Psoas muscle (tissue), 8 donors: ENCODE data around the gene AWAT2. TPM values are rescaled to one million over a fixed set of nuclear protein-coding genes. Genes with fewer than 3 reads are reported as not detected.

Experiments used
- ATAC-seq, 4 donors: fragments of 200-7000 bp; cut with Tn5 transposase; one replicate each; pipeline ENCODE4 v1.9.1; 2020; ENCODE audit warnings: moderate library complexity in 3 of 4, mild to moderate bottlenecking in 2 of 4
- DNase-seq, 2 donors: peaks; one replicate each; pipeline ENCODE4 v3.0.0-alpha.2; 2020
- H3K27ac ChIP-seq: fragments of 200-600 bp; one replicate; pipeline ENCODE4 v1.8.0; 2022
- H3K27me3 ChIP-seq, 3 donors: fragments of 200-600 bp in 1 of 3; one replicate each; pipeline versions ENCODE4 v1.6.1 to v1.8.0; 2013 to 2022; ENCODE audit warnings: low read length in 2 of 3, mild to moderate bottlenecking in 2 of 3, moderate library complexity in 1 of 3; ENCODE audit not compliant: insufficient read depth in 3 of 3
- H3K36me3 ChIP-seq, 2 donors: fragments of 200-600 bp in 1 of 2; one replicate each; pipeline versions ENCODE4 v1.6.1 to v1.8.0; 2013 to 2022; ENCODE audit warnings: low read depth in 1 of 2, mild to moderate bottlenecking in 1 of 2, moderate library complexity in 1 of 2; ENCODE audit not compliant: insufficient read depth in 1 of 2
- H3K4me1 ChIP-seq: fragments of 200-600 bp; one replicate; pipeline ENCODE4 v1.8.0; 2022
- H3K4me3 ChIP-seq: fragments of 200-600 bp; one replicate; pipeline ENCODE4 v1.8.0; 2022; ENCODE audit warnings: mild to moderate bottlenecking
- H3K9me3 ChIP-seq: fragments of 200-600 bp; one replicate; pipeline ENCODE4 v1.8.0; 2022
- CTCF ChIP-seq: fragments of 200-600 bp; IDR thresholded peaks from one replicate; pipeline ENCODE4 v1.8.0; 2022; ENCODE audit warnings: antibody characterized with exemption
- WGBS, 3 donors: extraction: QIAGEN DNeasy Blood & Tissue Kit; methylation state at CpG; one replicate each; pipeline versions ENCODE4 v1.1.6 to v1.1.7; 2013; 5-methylcytosine and 5-hydroxymethylcytosine counted together
- intact Hi-C, 2 donors: fragments of 100-400 bp; cut with DNase I; formaldehyde crosslinking; loops; one replicate each; pipeline versions ENCODE4 v1.11.0 to v1.14.2; 2022
- polyA plus RNA-seq, 3 donors: library from polyadenylated mRNA; stranded (reverse); fragments of 200-250 nt; gene quantifications; one replicate each; pipeline ENCODE4 v1.2.3, GENCODE V29; 2013
- total RNA-seq, 4 donors: library from RNA; stranded (reverse); fragmentation: NEBNext Ultra II Directional in 2 of 4; extraction: Animal tissue kit (Norgen Biotek cat#: 25700) in 2 of 4; gene quantifications; one replicate each; pipeline versions ENCODE4 v1.2.1 to v1.2.4, GENCODE V29; 2021 to 2023
- donor health status: healthy with polysubstance abuse.
- donor health status: DM: no; HTN: no; CAD: no; lungs with moderate emphysema.
- donor health status: Bipolar disorder and iron deficiency.
- donor health status: healthy.
- donor health status: DM: yes; HTN: yes; CAD: no.
- donor health status: DM: no; HTN: no; CAD: no.
- donor health status: DM: no; HTN: no; CAD: no.
- donor health status: DM: yes; HTN: yes; CAD: no.

AWAT2 gene
- total and polyA plus RNA-seq, 7 donors = not detected

- Histone ChIP-seq H3K36me3 (no peaks in the 10 kb centered on the region), H3K27ac (no peak overlapping the region), H3K9me3 (no peaks in the 10 kb centered on the region), H3K4me1 (peaks cover 5% of the 10 kb centered on the region), H3K4me3 (no peak overlapping the region), H3K27me3 (peaks cover 0 to 10% (median 0%) of the 10 kb centered on the region in 3 donors)
- ATAC-seq = no peak
- DNase-seq = no peak
- no peak for TF ChIP-seq CTCF
- intact Hi-C loops = no loop called here
Observed at GRCh38 chrX:70088751-70089150, 39.0 kb upstream of the AWAT2 start.

GRCh38 chrX:70087857-70088630 is 38.3 kb upstream of the AWAT2 start:
- Histone ChIP-seq H3K27me3 (peaks cover 0 to 12% (median 0%) of the 10 kb centered on the region in 3 donors), H3K4me1 (peaks cover 5% of the 10 kb centered on the region), H3K27ac (no peak overlapping the region), H3K4me3 (no peak overlapping the region), H3K36me3 (no peaks in the 10 kb centered on the region), H3K9me3 (no peaks in the 10 kb centered on the region)
- 33 to 42% (median 41%) methylated on average over 11 of the region's 11 CpGs for WGBS, 3 donors
- DNase-seq (no peak), ATAC-seq (no peak)
- intact Hi-C loops = no loop called here
- no peak for TF ChIP-seq CTCF

DNA sequence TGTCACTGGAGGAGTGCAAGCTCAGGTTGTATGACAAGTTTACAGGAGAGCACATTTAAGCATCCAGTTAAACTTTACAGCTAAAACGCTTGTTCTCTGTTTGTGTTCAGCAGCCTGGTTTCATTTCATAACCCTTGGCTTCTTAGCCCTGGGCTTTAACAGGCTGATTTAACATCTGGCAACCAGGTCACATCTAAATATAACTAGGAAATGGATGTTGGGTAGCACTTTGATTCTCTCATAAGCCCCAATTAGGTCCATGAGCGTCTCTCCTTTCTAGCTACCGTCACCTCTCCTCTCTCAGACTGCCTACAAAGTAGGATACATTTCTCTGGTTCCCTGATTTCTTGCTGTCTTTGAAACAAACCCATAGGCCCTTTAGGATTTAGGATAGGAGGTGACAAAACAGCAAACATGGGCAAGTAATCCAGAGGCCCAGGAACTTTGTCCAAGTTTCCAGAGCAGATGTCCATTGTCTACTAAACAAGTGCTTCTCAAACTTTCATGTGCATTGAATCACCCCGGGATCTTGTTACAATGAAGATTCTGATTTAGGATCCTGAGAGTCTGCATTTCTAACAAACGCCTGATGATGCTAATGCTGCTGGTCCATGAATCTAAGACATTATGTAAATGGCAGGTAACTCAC is 35.0 kb upstream of the AWAT2 start:
- peaks cover 0 to 8% (median 0%) of the 10 kb centered on the region in 3 donors for H3K27me3 ChIP-seq
- H3K4me3 ChIP-seq = no peak overlapping the region
- H3K4me1 ChIP-seq = peaks cover 5% of the 10 kb centered on the region
- no peak for TF ChIP-seq CTCF
- H3K36me3 ChIP-seq = no peaks in the 10 kb centered on the region
- peak overlapping the region; percentile 19 for H3K27ac ChIP-seq
- WGBS, 3 donors = 30 to 44% (median 40%) methylated on average over 5 of the region's 5 CpGs
- intact Hi-C loops = no loop called here
- DNase-seq = no peak
- H3K9me3 ChIP-seq = no peaks in the 10 kb centered on the region
- peak in 3 of 4 donors; percentile 71 to 85 (median 80) for ATAC-seq

DNA sequence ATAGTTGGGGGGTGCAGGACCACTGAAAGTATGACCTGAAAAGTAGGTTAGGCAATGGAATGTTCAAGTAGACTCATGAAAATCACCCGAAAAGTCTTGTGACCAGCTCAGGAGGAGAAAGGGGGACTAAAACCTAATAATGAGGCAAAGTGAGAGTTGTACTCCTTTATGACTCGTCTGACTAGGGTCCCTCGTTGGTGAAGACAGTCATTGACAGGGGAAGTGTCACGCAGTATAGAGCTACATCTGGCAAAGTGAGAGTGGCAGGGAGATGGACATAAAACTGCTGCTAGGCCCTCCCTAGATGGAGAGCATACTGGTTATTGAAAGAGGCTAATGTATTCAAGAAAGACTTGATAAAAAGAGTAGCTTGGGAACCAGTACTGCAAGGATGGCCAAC is 33.0 kb upstream of the AWAT2 start:
- WGBS, 3 donors = 56 to 67% (median 67%) methylated on average over 4 of the region's 4 CpGs
- intact Hi-C loops = no loop called here
- Histone ChIP-seq H3K27ac (no peak overlapping the region), H3K27me3 (peaks cover 0 to 8% (median 0%) of the 10 kb centered on the region in 3 donors), H3K9me3 (no peaks in the 10 kb centered on the region), H3K36me3 (no peaks in the 10 kb centered on the region), H3K4me1 (peaks cover under 1% of the 10 kb centered on the region), H3K4me3 (no peak overlapping the region)
- ATAC-seq = no peak
- no peak for TF ChIP-seq CTCF
- DNase-seq = no peak
